Thyroid gland (tissue), 4 donors: ENCODE data around the gene GATB.

Experiments used
- CTCF ChIP-seq, 6 experiments: fragments of 200-600 bp in 3 of 6; fragments of 450-650 bp in 3 of 6; sonication (generic) in 3 of 6; IDR thresholded peaks; one replicate each; pipeline ENCODE4 v1.5.1; 2016 to 2019; ENCODE audit warnings: antibody characterized with exemption in 6 of 6, mild to moderate bottlenecking in 2 of 6, inconsistent platforms in 1 of 6, moderate library complexity in 1 of 6
- POLR2A ChIP-seq, 2 donors: fragments of 450-650 bp; IDR thresholded peaks; one replicate each; pipeline ENCODE4 v1.6.1; 2017; ENCODE audit warnings: antibody characterized with exemption in 2 of 2, mild to moderate bottlenecking in 2 of 2, moderate library complexity in 1 of 2

GRCh38 chr4:151641167-151641566 is 119.6 kb downstream of the GATB start:
- TF ChIP-seq CTCF (IDR thresholded peaks at IDR 0.05): no peak
- no peak for TF ChIP-seq POLR2A (IDR thresholded peaks at IDR 0.05)
